ENCODE results near the gene SLC10A7. TPM values are rescaled to one million over a fixed set of nuclear protein-coding genes. Genes with fewer than 3 reads are reported as not detected.

The SLC10A7 gene, protein sequence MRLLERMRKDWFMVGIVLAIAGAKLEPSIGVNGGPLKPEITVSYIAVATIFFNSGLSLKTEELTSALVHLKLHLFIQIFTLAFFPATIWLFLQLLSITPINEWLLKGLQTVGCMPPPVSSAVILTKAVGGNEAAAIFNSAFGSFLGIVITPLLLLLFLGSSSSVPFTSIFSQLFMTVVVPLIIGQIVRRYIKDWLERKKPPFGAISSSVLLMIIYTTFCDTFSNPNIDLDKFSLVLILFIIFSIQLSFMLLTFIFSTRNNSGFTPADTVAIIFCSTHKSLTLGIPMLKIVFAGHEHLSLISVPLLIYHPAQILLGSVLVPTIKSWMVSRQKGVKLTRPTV
- total RNA-seq: 11.9 and 20.3 TPM in 2 replicates

DNA sequence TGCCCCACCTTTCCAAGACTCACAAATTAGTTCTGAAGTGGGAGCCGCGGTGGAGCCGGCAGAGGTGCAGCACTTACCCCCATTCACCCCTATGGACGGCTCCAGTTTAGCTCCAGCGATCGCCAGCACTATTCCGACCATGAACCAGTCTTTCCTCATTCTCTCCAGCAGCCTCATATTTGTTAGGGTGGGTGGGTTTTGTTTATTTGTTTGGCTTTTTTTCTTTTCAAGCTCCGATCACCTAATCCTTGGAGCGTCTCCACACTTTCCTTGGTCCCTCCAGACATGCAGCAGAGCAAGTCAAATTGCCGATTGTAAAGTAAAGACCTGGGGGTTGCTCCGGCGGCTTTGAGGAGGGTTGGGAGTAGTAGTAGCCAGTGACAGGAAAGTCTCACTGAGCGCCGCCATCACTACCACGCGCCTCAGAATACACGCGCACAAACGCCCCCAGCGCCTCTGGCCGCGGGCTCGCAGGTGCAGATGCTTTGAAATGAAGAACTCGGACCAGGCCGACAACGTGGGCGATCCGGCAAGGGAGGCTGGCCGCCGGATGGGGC lies at the start of gene SLC10A7:
Gene SLC10A7 (minus strand): TSS at position 400 of the 557 bp plus-strand sequence. CDS start 223 bp downstream, at position 177.
- peak within 1 kb of the TSS; percentile 98 for H3K4me3 ChIP-seq (ENCODE audit: low read depth, low read length)
- DNase-seq (ENCODE audit: low read depth): peak; percentile 78
- TF ChIP-seq, protein P1, sequence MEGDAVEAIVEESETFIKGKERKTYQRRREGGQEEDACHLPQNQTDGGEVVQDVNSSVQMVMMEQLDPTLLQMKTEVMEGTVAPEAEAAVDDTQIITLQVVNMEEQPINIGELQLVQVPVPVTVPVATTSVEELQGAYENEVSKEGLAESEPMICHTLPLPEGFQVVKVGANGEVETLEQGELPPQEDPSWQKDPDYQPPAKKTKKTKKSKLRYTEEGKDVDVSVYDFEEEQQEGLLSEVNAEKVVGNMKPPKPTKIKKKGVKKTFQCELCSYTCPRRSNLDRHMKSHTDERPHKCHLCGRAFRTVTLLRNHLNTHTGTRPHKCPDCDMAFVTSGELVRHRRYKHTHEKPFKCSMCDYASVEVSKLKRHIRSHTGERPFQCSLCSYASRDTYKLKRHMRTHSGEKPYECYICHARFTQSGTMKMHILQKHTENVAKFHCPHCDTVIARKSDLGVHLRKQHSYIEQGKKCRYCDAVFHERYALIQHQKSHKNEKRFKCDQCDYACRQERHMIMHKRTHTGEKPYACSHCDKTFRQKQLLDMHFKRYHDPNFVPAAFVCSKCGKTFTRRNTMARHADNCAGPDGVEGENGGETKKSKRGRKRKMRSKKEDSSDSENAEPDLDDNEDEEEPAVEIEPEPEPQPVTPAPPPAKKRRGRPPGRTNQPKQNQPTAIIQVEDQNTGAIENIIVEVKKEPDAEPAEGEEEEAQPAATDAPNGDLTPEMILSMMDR (IDR thresholded peaks at IDR 0.05; ENCODE audit: insufficient read depth, low read depth, low read length): no peak

DNA sequence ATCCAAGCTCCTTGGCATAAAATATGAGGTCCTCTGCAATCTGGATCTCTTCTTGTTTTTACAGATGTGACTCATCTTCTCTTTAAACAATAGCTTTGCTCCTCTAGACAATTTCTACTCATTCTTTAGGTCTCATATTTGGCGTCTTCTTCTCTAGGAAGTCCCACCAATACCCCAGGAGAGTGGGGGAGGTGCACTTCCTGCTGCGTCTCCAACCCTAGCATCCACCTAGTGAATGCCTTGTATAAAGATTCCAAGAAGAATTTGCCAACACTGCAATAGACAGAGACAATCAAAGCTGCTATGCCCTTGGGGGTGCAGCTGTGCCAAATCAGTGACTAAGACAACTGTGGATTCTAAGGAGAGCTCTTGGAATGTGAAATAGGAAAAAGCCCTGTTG lies 45.7 kb upstream of the SLC10A7 start:
- H3K4me3 ChIP-seq (ENCODE audit: low read depth, low read length): no peak overlapping the region
- TF ChIP-seq, protein P1 (IDR thresholded peaks at IDR 0.05; ENCODE audit: insufficient read depth, low read depth, low read length): no peak
- no peak for DNase-seq (ENCODE audit: low read depth)

DNA sequence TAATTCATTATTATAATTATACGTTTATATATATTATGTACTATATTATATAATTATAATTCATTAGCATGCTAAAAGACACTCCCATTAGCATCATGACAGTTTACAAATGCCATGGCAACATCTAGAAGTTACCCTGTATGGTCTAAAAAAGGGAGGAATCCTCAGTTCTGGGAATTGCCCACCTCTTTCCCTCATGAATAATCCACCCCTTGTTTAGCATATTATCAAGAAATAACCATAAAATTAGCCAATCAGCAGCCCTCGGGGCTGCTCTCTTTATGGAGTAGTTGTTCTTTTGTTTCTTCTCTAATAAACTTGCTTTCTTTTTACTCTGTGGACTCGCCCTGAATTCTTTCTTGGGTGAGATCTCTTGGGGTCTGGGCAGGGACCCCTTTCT lies 42.8 kb upstream of the SLC10A7 start:
- TF ChIP-seq, protein P1 (IDR thresholded peaks at IDR 0.05; ENCODE audit: insufficient read depth, low read depth, low read length): no peak

DNA sequence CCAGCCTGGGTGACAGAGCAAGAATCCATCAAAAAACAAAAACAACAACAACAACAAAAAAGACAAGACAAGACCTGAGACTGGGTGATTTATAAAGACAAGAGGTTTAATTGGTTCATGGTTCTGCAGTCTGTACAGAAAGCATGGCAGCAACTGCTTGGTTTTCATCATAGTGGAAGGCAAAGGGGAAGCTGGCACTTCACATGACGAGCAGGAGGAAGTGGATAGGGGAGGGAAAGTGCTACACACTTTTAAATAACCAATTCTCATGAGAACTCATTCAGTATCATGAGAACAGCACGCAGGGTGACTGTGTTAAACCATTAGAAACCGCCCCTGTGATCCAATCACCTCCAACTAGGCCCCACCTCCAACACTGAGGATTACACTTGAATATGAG lies 28.4 kb upstream of the SLC10A7 start:
- TF ChIP-seq, protein P1 (IDR thresholded peaks at IDR 0.05; ENCODE audit: insufficient read depth, low read depth, low read length): no peak
- no peak for DNase-seq (ENCODE audit: low read depth)
- H3K4me3 ChIP-seq (ENCODE audit: low read depth, low read length): no peak overlapping the region

More for the DNA sequence above, 42.8 kb upstream of the SLC10A7 start:
- H3K4me3 ChIP-seq (ENCODE audit: low read depth, low read length): no peak overlapping the region
- DNase-seq (ENCODE audit: low read depth): no peak

DNA sequence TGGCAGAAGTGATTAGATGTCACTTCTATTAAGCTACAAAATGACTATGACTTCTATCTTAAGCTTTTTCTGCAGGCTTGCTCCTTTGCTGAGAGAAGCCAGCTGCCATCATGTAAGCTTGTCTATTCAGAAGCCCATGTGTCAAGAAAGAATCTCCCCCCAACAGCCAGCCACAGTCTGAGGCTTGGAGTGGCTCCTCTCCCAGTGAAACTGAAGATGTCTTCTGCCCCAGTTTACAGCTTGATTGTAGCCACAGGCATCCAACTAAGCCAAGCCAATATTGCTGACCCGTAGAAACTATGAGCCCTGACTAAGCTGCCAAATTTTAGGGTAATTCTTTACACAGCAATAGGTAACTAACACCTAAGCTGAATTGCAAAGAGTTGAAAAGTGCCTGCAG lies 26.7 kb upstream of the SLC10A7 start:
- no peak overlapping the region for H3K4me3 ChIP-seq (ENCODE audit: low read depth, low read length)
- DNase-seq (ENCODE audit: low read depth): no peak
- TF ChIP-seq, protein P1 (IDR thresholded peaks at IDR 0.05; ENCODE audit: insufficient read depth, low read depth, low read length): no peak

DNA sequence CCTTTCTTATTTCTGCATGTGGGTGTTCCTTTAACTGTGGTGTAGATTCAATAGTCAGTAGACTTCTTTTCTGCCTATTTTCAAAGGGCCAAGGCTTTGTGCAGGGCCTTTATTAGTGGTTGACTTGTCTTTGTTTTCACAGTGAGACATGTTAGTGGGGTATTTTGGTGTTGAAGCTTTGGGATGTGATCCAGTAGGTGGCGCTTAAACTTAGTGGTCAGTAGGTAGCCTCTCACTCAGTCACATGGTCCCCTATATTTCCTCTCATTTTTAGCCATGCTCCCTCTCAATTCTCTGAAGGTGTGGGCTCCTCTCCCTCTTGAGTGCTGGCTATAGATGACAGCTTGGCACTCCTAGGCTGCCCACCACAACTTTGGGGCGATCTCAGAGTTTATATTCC lies 23.4 kb upstream of the SLC10A7 start:
- H3K4me3 ChIP-seq (ENCODE audit: low read depth, low read length): no peak overlapping the region
- TF ChIP-seq, protein P1 (IDR thresholded peaks at IDR 0.05; ENCODE audit: insufficient read depth, low read depth, low read length): peak; percentile 51
- peak; percentile 30 for DNase-seq (ENCODE audit: low read depth)
